Cerebellar nuclear complex (tissue), 1 donor: ENCODE data around the gene ACOX3.
"Not testable (repeated sequence)": the region's sequence is repeated elsewhere in the genome, so short reads cannot be mapped to it uniquely, and the experiment has no call there.

Source experiments
- DNase-seq, 2 experiments: peaks; one replicate each; lab custom pipeline; 2025; lab: John Stamatoyannopoulos, UW

ACOX3 gene

GRCh38 chr4:8440492-8441311 lies at the start of gene ACOX3, which contains the start of gene TRMT44:
Gene ACOX3 (minus strand): TSS chr4:8440723. CDS start chr4:8416521, 24,202 bp downstream.
Gene TRMT44 (plus strand): TSS chr4:8440777. CDS start chr4:8440823, 46 bp downstream.
- peak; percentile 51 to 75 for DNase-seq

GRCh38 chr4:8488791-8489369 lies 48.4 kb upstream of the ACOX3 start:
- no peak for DNase-seq

- not testable (repeated sequence) for DNase-seq
Measured at GRCh38 chr4:8486643-8487042, 46.1 kb upstream of the ACOX3 start.

GRCh38 chr4:8480221-8480620 lies 39.7 kb upstream of the ACOX3 start:
- DNase-seq: no peak

- no peak for DNase-seq
Measured at GRCh38 chr4:8478801-8479744, 38.5 kb upstream of the ACOX3 start.

- DNase-seq: no peak
Measured at GRCh38 chr4:8478371-8478770, 37.8 kb upstream of the ACOX3 start.

GRCh38 chr4:8477676-8478075 lies 37.2 kb upstream of the ACOX3 start:
- DNase-seq: no peak

GRCh38 chr4:8477095-8477635 lies 36.6 kb upstream of the ACOX3 start:
- no peak for DNase-seq

- DNase-seq: no peak
Measured at GRCh38 chr4:8475751-8476575, 35.4 kb upstream of the ACOX3 start.

- DNase-seq: no peak
Measured at GRCh38 chr4:8474856-8475255, 34.3 kb upstream of the ACOX3 start.

GRCh38 chr4:8473920-8474590 lies 33.5 kb upstream of the ACOX3 start:
- no peak for DNase-seq

- no peak for DNase-seq
Measured at GRCh38 chr4:8473198-8473919, 32.8 kb upstream of the ACOX3 start.

GRCh38 chr4:8472689-8473197 lies 32.2 kb upstream of the ACOX3 start:
- no peak for DNase-seq

- no peak for DNase-seq
Measured at GRCh38 chr4:8472158-8472688, 31.7 kb upstream of the ACOX3 start.

- DNase-seq: no peak
Measured at GRCh38 chr4:8471211-8471875, 30.8 kb upstream of the ACOX3 start.

- DNase-seq: no peak
Measured at GRCh38 chr4:8470451-8471024, 30.0 kb upstream of the ACOX3 start.

GRCh38 chr4:8469550-8469949 lies 29.0 kb upstream of the ACOX3 start:
- DNase-seq: no peak

- DNase-seq: no peak
Measured at GRCh38 chr4:8468746-8469535, 28.4 kb upstream of the ACOX3 start.
